EH (cell line): ENCODE data around the gene ATXN8OS.
"Not testable (repeated sequence)": the region's sequence is repeated elsewhere in the genome, so short reads cannot be mapped to it uniquely, and the experiment has no call there.

Experiments used
- DNase-seq: peaks from one replicate; pipeline ENCODE4 v3.0.0-alpha.2; 2015; ENCODE audit warnings: low read depth

ATXN8OS gene

DNA sequence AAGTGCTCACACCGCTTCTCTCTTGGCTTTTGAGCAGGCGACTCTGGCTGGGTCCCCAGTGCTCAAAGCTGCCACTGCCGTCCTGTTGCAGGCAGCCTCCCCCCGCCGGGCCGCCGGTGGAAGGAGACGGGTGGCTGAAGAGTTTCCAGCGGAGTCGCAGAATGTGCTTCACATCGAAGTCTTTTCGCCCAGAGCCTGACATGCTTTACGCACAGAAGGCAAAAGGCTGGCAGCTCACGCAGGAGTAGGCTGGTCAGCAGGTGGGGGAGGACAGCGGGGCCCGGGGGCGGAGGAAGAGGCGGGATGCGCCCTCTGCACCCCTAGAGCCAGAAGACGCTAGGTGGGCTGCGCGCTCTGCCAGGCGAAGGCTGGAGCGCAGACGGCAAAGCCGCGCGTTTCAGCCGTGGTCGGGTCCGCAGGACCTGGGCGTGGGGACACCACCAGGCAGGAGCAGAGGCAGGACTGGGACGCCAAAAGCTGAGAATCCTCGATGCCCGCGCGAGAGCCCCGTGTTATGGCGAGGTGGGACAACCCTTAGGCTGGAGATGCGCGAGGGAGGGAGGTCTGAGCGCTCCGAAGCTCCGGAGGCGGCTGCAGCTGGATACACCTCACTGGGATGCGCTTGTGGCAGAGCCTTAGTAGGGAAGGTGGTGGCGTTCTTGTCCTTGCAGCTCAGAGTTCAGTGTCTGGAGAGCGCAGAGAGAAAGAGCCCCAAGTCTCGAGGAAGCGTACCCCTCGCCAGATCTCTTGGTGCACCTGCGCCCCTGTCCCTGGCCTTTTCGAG, at the start of gene ATXN8OS:
TSS of gene ATXN8OS (plus strand) at position 329 of the 784 bp plus-strand sequence.
- no peak for DNase-seq

DNA sequence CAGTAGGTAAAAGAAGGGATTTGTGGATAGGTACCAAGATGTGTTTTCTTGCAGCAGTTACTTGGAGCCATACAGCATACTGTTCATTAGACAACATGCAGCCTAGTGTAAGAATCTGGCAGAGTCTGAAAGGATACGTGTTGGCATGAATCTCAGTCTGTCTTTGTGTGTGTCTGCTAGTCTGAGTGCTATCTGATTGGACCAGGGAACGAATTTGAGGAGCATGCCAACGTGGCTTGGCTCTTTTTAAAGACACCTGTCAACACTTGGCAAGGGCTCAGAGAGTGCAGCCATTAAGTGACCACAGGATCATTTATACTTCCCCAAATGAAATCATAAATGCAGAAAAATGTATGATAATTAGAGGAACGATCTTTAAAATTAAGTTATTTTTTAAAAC, 27.6 kb upstream of the ATXN8OS start:
- no peak for DNase-seq

DNA sequence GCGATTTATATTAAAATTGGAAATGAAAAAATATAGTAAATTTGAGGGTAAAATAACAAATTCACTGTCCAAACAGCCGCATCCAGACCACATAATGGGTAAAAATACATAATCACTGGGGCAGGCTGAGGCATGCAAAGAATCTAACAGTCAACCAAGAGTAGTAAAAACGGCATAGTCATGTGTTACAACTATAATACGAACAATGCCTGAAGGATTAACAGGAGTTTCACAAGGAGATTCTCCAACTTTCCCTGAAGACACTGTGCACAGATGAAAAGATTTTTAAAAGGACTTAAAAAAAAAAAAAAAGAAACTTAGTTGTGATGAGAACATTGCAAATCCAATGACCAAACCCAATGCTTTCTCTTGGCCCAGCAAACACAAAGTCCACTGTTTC, 20.4 kb upstream of the ATXN8OS start:
- no peak for DNase-seq

DNA sequence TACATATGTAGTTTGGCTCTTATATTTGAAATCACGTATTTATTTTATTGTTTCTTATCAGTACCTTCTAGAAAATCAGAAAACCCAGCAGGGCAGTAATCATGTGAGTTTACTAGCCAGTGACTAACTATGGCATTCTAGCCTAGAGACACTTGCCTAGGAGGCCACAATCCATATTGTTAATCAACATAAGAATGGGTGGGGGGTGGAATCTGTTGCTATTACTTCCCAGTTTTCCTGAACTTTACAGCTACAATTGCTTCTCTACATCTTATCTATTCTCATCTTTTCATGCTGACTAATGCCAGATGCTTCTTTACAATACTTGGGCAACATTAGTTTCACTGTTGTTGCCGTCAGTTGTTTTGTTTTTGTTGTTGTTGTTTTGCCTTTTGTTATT, 18.7 kb upstream of the ATXN8OS start:
- no peak for DNase-seq

DNA sequence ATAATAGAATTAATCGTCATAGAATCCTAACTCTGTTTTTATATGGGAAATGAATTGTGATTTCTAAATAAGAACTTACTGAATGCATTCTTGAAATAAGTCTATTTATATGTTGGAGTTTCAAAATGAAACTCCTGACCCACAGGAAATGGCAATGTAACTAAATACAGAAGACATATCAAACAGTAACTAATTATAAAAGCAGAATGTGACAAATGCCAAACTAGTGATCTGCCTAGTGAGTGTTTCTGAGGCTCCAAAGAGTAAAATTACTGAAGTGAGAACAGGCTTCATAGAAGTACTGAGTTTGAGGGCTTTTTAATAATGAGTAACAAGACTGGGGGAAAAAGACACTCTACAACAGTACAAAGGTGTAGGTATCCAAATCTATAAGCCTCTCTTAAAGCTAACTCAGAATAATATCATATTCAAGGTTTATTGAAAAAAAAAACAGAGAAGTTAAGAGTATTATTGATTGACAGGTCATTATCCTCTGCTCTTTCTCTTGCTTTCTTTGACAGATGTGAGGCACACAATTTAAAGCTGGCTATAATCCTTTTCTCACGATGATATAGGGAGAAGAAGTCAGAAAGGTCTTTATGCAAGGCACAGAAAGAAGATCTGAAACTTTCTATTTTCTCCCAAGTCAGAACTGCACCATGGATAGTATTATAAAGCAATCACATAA, 17.4 kb upstream of the ATXN8OS start:
- DNase-seq, result no peak

DNA sequence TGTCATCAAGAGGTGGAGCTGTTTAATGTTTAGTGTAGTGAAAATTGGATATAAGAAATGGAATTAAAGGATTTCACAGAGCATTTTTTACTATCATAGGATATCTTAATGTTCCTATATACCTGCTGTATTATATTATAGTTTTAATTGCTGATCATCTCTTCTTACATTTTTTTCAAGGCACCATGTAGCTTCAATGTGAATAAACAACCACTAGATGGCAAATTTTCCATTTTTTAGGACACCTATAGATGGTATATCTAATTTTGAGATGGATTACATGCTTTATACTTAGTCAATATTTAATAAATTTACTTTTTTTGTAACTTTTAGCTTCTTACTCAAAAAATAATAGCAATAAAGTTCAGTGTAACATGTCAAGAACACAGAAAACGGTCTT, 9.0 kb upstream of the ATXN8OS start:
- DNase-seq, result no peak

DNA sequence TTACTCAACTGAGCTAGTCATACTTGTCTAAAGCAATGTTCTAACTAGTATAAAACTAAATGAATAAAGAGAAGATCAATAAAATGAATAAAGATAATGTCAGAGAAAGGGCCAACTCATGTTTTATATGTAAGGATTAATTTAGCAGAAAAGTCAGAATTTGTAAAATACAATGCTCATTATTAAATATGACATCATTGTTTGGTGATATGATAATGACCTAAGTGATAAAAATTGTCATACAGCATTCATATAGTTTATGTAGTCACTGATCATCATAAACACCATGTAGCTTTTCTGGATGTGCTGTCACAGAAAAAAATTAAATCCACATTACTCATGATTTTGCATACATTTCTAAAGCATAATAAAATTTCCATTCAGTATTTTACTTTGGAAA, 3.1 kb upstream of the ATXN8OS start:
- DNase-seq, result no peak

DNA sequence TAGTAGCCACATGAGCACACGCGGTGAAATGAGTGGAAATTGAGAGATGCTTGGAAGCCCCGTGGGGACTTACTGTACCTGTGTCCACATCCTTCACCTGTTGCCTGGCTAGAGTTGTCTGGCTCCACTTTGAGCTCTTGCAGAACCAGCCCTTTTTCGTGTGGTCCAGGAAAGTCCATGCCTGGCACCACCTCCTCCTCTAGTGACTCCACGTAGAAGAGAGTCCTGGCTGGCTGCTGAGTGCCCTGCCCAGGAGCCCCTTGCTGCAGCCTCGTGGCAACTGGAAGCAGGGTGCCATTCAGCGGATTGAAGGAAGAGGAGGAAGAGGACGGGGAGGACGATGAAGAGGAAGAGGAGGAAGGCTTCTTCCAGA, 515 bp upstream of the ATXN8OS start:
- no peak for DNase-seq

DNA sequence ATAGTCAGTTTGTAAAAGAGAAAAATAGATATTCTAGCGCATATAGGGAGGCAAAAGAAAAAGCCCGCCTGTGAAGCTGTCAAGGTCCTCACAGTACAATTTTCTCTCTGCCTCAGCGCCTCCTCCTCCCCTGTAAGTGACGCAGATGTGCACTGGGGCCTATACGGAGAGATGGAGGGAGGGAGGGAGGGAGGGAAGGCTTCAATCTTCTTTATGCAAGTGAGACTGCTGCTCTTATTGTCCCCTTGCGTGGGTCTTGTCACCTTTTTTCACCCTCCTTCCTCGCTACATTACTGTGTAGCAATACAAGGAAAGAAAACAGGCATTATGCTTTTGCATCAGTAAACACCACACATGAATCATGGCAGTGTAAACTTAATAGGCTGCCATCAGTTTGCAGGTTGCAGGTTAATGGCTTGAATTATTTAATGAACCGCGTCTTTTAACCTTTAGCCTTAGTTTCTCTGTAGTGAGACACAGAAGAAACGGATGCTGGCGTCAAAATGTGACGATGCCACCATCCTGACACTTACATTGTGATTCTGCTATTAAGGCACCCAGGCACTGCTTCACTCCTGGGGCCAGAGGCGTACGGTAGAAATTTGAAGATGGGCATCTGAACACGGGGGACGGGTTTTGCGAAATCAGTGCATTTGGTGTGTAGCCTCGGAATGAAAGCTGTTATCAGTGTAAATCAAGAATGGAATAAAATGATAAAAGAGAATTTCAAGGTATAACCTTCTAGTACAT, 905 bp downstream of the ATXN8OS start, which contains the start of gene KLHL1:
TSS of gene KLHL1 (minus strand) at position 97 of the 750 bp plus-strand sequence. CDS start 753 bp downstream, outside the sequence.
- DNase-seq, result no peak

DNA sequence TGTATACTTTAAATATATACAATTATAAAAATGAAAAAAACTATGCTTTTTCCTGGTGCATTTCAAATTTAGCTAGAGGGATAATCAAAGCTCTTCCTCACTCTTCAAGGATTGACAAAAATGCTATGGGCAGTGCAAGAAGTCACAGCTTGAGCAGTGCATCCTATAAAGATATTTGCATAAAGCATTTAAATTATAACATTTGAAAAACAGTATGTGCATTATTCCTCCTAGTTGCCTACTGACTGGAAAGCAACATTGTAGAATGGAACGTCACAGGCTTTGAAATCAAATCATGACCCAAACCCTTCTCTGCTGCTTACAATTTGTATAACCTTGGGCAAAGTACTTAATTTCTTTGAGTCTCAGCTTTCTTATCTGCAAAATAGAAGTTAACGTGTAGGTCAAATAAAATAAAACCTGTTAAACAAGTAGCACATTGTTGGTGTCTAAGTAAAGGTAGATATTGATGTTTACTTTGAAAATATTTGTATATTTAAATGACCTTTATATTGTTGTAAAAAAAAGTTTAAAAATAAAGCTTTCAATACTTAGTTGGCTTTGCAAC, 9.8 kb downstream of the ATXN8OS start:
- DNase-seq, result no peak

DNA sequence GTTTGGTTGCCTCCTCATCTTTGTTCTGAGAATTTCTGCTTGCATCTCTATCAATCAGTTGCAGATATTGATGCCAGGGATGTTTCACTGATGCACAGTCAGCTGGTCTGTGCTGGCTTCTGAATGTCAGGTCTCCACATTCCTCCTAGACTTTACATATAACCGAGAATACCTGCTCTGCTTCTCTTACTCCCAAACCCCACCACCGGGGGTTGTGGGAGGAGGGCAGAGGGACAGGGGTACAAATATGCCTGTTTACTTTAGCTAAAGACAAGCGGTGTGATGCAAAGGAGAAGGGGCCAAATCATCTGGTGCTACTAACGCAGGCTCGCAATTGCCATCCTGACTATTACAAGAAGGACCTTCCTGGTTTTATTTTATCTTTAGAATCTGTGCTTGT, 18.1 kb downstream of the ATXN8OS start:
- DNase-seq, result no peak

DNA sequence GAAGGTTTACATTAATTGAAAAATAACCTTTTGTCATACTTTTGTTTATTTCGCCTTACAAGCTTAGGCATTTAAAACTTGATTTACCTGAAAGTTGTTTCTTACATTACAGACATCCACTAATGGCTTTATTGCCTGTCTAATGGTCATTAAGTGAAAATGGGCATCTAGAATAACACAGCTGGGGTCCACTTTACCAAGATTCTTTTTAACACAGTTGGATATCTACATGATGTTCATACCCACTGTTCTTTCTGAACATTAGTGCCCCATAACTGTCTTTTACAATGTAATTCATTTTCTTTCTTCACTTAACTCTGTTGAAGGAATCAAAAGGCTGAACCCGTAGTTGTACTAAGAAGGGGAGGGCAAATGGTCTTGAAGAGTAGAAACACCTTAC, 20.5 kb downstream of the ATXN8OS start:
- no peak for DNase-seq

DNA sequence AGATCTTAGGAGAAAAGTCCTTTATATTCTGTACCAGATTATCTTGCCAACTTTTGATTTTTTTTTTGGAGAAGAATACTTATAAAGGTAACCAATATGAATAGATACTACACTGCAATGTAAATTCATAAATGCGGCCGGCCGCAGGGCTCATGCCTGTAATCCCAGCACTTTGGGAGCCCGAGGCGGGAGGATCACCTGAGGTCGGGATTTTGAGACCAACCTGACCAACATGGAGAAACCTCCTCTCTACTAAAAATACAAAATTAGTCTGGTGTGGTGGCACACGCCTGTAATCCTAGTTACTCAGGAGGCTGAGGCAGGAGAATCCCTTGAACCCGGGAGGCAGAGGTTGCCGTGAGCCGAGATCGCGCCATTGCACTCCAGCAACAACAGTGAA, 35.0 kb downstream of the ATXN8OS start:
- not testable (repeated sequence) for DNase-seq

DNA sequence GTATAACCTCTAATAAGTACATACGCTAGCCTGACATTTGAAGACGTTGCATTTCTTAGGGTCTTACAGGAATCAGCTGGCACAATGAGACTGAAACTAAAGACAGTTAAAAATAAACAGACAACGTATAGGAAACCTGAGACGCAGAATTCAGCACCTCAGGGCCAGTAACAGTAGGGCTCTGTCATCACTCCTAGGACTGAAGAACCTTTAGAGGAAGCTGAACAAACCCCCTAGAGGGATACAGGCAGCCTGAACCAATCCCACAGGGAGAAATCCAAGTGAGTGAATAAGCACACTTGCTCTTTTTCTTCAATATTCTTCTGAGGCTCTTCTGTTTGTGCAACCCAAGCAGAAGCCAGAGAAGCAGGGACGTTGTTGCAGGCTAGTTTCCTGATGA, 54.5 kb downstream of the ATXN8OS start:
- DNase-seq, result no peak

DNA sequence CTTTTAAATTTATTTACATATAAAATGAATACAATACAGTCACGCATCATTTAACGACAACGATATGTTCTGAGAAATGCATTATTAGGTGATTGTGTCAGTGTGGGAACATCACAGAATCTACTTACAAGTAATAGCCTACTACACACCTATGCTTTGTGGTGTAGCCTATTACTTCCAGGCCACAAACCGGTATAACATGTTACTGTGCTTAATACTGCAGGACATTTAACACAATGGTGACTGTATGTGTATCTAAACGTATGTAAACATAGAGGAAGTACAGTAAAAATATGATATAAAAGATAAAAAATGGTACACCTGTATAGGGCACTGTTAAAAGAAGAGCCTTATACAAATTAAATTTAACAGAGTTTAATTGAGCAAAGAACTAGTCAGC, 63.1 kb downstream of the ATXN8OS start:
- no peak for DNase-seq

DNA sequence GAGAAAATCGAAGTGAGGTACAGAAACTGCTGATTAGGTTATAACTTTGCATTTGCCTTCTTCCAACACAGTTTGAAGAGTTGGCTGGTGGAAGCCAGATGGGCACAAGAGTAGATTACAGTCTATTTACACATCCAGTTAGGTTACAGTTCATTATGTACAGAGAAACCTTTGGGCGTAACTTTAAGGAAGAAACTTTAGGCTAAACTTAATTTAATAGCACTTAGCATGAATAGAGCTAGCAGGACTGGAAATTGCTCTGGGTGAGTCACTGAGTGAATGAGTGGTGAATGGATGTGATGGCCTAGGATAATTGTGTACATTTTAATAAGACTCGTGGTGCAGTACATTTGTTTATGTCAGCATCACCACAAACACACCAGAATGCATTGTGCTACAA, 63.5 kb downstream of the ATXN8OS start:
- no peak for DNase-seq

DNA sequence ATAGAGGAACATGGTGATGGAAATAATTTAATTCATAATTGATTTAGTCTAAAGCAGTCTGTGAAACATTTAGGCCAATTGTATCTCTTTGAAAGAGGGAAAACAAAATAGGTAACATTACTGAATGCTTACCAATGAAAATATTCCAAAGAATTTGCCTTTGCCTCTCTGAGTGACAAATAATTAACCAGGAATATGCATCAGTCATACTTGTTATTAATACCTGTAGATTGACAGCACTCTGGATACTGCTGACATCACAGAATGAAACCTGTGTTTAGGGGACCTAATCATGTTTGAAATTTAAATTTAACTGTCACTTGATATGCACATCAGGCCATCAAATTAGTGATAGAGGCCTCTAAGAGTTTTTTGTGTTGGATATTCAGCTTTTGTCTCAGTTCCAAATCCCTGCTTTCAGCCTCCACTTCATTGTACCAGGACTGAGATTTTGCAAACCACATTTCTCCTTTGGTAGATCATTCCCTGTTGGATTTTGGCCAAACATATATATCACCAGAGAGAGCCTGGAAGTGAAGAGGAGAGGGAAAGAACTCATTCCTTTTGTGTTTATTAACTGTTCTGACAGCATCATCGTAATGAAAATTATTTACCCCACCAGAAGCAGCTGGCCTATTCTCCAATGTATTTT, 65.4 kb downstream of the ATXN8OS start:
- DNase-seq, result no peak

DNA sequence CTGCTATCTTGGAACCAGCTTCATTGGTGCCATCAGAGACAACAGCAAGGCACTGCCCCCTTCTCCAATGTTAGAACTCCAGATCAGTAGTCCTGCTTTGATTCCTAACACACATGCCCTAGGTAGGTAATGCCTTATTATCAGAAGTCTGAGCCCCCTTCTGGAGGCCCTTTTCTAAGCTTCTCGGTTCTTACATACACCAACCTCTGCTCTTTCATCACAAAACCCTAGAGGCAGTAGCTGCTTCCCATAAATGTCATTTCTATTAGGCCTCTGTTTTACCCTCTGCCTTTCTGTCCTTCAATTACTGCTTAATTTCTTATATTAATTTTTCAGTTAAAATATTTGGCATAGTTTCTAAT, 66.0 kb downstream of the ATXN8OS start:
- DNase-seq, result no peak

DNA sequence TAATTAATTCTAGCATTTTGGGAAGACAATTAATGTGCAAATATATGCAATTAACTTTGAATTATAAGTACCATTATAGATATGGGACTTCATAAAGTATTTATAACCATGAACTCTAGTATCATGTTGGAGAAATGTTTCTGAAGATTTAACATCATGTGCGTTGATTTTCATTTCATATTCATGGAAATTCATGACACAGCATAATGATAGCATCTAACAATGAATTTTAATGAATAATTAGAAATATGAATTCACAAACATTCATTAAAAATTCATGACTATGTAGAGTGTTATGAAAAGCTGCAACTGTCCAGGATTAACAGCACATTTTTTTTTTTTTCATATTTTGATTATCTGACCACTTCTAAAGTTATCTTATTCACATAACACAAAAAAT, 70.7 kb downstream of the ATXN8OS start:
- no peak for DNase-seq
